Neural progenitor cell (in vitro differentiated cells): ENCODE measurements around the gene JMJD7. TPM values are rescaled to one million over a fixed set of nuclear protein-coding genes. Genes with fewer than 3 reads are reported as not detected.
A peak's percentile ranks its signal among the peaks of the same experiment; 100 is the strongest.

Experiments used
- DNase-seq: peaks from one replicate; pipeline ENCODE4 v3.0.0-alpha.2; 2016; ENCODE audit warnings: low spot score
- H2AFZ ChIP-seq: fragments of 200-600 bp; sonication (generic); replicated peaks from 2 replicates; pipeline ENCODE4 v1.6.1; 2016; ENCODE audit warnings: antibody characterized with exemption
- H3F3A ChIP-seq: fragments of 200-600 bp; sonication (generic); 2 replicates; pipeline ENCODE4 v1.6.1; 2016; ENCODE audit warnings: antibody characterized with exemption, low read depth
- H3K27ac ChIP-seq: fragments of 200-600 bp; sonication (generic); 2 replicates; pipeline ENCODE4 v1.5.1; 2016; ENCODE audit warnings: mild to moderate bottlenecking
- H3K27me3 ChIP-seq: fragments of 200-600 bp; sonication (generic); 2 replicates; pipeline ENCODE4 v1.6.1; 2016; ENCODE audit warnings: mild to moderate bottlenecking, moderate library complexity
- H3K36me3 ChIP-seq: fragments of 200-600 bp; sonication (generic); 2 replicates; pipeline ENCODE4 v1.5.1; 2016
- H3K4me1 ChIP-seq: fragments of 200-600 bp; sonication (generic); 2 replicates; pipeline ENCODE4 v1.6.1; 2016; ENCODE audit warnings: mixed run types
- H3K4me2 ChIP-seq: fragments of 200-600 bp; sonication (generic); 2 replicates; pipeline ENCODE4 v1.6.1; 2016
- H3K4me3 ChIP-seq: fragments of 200-600 bp; sonication (generic); 2 replicates; pipeline ENCODE4 v1.5.1; 2016
- H3K79me2 ChIP-seq: fragments of 200-600 bp; sonication (generic); 2 replicates; pipeline ENCODE4 v1.6.1; 2016; ENCODE audit warnings: low read depth
- H3K9ac ChIP-seq: fragments of 200-600 bp; sonication (generic); 2 replicates; pipeline ENCODE4 v1.6.1; 2016
- H3K9me3 ChIP-seq: fragments of 200-600 bp; sonication (generic); 2 replicates; pipeline ENCODE4 v1.5.1; 2016; ENCODE audit warnings: low read depth
- H4K20me1 ChIP-seq: fragments of 200-600 bp; sonication (generic); 2 replicates; pipeline ENCODE4 v1.6.1; 2016; ENCODE audit warnings: low read depth
- H3K27ac Mint-ChIP-seq: 3 replicates; pipeline ENCODE4 v1.8.0; 2021; ENCODE audit warnings: mixed read lengths
- H3K27me3 Mint-ChIP-seq: 2 replicates; pipeline ENCODE4 v1.8.0; 2022; ENCODE audit warnings: low read depth, mild to moderate bottlenecking, inconsistent platforms, moderate library complexity, mixed read lengths; ENCODE audit not compliant: insufficient read depth
- H3K36me3 Mint-ChIP-seq: 3 replicates; pipeline ENCODE4 v1.8.0; 2021; ENCODE audit warnings: mixed read lengths
- H3K4me1 Mint-ChIP-seq: 3 replicates; pipeline ENCODE4 v1.8.0; 2021; ENCODE audit warnings: mixed read lengths
- H3K4me3 Mint-ChIP-seq: 3 replicates; pipeline ENCODE4 v1.8.0; 2021; ENCODE audit warnings: mild to moderate bottlenecking, moderate library complexity, mixed read lengths
- H3K9me3 Mint-ChIP-seq: 3 replicates; pipeline ENCODE4 v1.8.0; 2020; ENCODE audit warnings: mixed read lengths
- EZH2 ChIP-seq: fragments of 200-600 bp; sonication (generic); IDR thresholded peaks from 2 replicates; pipeline ENCODE4 v1.6.1; 2017; ENCODE audit warnings: antibody characterized with exemption, mild to moderate bottlenecking, moderate library complexity
- EZH2phosphoT487 ChIP-seq: fragments of 200-600 bp; sonication (generic); IDR thresholded peaks from 2 replicates; pipeline ENCODE4 v1.6.1; 2017; ENCODE audit warnings: antibody characterized with exemption
- total RNA-seq: library from RNA; depleted of rRNA; stranded (reverse); fragments of >200 nt; gene quantifications from 2 replicates; pipeline ENCODE4 v1.2.3, GENCODE V29; 2015; ENCODE audit warnings: low replicate concordance
- TF ChIP-seq, protein P1 (sequence below): fragments of 200-600 bp; sonication (generic); IDR thresholded peaks from 2 replicates; pipeline ENCODE4 v1.5.1; 2017; ENCODE audit warnings: antibody characterized with exemption, mild to moderate bottlenecking

JMJD7 gene
- total RNA-seq, 1 donor from 2014 or later, result 13.4 TPM

DNA sequence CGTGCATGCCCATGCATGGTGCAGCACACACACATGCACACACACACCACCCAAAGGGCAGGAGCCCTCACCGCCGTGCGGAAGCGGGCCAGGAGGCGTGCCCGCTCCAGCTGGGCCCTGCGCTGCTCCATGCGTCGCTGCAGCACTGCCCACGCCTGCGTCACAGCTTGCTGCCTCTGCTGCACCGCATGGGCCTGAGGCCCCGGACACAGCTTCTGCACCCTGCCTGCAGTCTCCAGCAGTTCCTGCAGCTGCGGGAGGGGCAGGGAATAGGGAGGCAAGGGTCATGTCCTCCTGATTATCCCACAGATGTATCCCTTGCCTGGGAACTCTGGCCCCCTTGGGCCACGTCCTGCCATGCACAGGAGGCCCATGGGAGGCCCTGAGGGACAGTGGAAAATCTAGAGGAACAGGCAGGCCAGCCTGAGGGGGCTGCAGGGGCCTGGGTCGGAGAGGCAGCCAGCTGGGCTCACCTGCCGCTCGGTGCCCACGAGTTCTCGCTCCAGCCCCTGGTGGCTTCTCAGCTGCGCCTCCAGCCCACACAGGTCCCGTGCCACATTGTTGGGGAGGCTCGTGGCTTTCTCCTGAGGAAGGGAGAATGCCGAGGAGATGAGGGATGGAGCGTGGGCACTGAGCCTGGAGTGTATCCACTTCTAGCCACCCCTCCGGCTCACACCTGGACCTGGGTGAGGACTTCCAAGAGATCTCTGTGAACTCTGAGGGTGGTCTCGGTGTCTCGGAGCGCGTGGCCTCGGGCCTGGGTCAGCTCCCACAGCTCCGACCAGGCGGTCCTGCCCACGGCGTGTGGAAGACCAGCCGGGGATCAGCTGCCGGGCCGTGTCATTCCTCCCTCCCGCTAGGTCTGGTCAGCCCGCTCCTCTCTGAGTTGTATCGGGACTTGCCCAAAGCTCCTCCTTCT lies 42.1 kb downstream of the JMJD7 start:
- no peak overlapping the region for H3K4me3 ChIP-seq
- no peak overlapping the region for H2AFZ ChIP-seq
- H3K4me2 ChIP-seq, result no peak overlapping the region
- no peaks in the 10 kb centered on the region for H3K79me2 ChIP-seq
- Mint-ChIP-seq H3K4me3 (no peak overlapping the region), H3K27me3 (peaks cover 18% of the 10 kb centered on the region), H3K27ac (peak overlapping the region; percentile 88), H3K9me3 (no peaks in the 10 kb centered on the region), H3K4me1 (peaks cover 31% of the 10 kb centered on the region), H3K36me3 (no peaks in the 10 kb centered on the region)
- peaks cover 13% of the 10 kb centered on the region for H3K4me1 ChIP-seq
- no peaks in the 10 kb centered on the region for H3K36me3 ChIP-seq
- TF ChIP-seq, protein P1, sequence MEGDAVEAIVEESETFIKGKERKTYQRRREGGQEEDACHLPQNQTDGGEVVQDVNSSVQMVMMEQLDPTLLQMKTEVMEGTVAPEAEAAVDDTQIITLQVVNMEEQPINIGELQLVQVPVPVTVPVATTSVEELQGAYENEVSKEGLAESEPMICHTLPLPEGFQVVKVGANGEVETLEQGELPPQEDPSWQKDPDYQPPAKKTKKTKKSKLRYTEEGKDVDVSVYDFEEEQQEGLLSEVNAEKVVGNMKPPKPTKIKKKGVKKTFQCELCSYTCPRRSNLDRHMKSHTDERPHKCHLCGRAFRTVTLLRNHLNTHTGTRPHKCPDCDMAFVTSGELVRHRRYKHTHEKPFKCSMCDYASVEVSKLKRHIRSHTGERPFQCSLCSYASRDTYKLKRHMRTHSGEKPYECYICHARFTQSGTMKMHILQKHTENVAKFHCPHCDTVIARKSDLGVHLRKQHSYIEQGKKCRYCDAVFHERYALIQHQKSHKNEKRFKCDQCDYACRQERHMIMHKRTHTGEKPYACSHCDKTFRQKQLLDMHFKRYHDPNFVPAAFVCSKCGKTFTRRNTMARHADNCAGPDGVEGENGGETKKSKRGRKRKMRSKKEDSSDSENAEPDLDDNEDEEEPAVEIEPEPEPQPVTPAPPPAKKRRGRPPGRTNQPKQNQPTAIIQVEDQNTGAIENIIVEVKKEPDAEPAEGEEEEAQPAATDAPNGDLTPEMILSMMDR, result no peak
- TF ChIP-seq EZH2phosphoT487, result no peak
- no peak for TF ChIP-seq EZH2
- no peak for DNase-seq
- H4K20me1 ChIP-seq, result no peaks in the 10 kb centered on the region
- H3K9me3 ChIP-seq, result no peaks in the 10 kb centered on the region
- no peaks in the 10 kb centered on the region for H3F3A ChIP-seq
- H3K27ac ChIP-seq, result no peak overlapping the region
- H3K9ac ChIP-seq, result no peak overlapping the region
- H3K27me3 ChIP-seq, result no peaks in the 10 kb centered on the region

DNA sequence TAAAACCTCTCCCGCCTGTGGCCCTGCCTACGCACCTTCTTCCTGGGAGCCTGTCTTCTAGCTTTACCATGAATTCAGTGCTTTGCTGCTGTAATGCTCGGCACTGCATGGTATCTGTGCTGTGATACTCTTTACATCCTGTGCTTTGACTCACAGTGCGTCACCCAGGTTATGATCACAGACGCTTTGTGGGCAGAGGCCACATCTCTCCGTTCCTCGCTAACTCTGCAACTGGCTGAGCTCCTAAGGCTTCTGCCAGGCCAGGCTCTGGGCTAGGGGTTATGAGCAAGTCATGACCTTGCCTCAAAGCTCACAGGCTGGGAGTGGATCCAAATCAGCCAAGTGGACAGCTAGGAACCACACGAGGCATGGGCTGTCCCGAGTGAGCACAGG lies 42.8 kb downstream of the JMJD7 start:
- no peak overlapping the region for H3K4me3 ChIP-seq
- H3K4me3 Mint-ChIP-seq, result no peak overlapping the region
- H3K36me3 Mint-ChIP-seq, result no peaks in the 10 kb centered on the region
- H3K36me3 ChIP-seq, result no peaks in the 10 kb centered on the region
- no peak overlapping the region for H3K4me2 ChIP-seq
- no peak overlapping the region for H3K9ac ChIP-seq
- peaks cover 17% of the 10 kb centered on the region for H3K27me3 Mint-ChIP-seq
- H3K27ac ChIP-seq, result no peak overlapping the region
- no peaks in the 10 kb centered on the region for H4K20me1 ChIP-seq
- no peaks in the 10 kb centered on the region for H3K9me3 ChIP-seq
- H3K9me3 Mint-ChIP-seq, result no peaks in the 10 kb centered on the region
- TF ChIP-seq, protein P1, result no peak
- TF ChIP-seq EZH2phosphoT487 (no peak), EZH2 (no peak)
- H3F3A ChIP-seq, result no peaks in the 10 kb centered on the region
- H3K27ac Mint-ChIP-seq, result peak overlapping the region; percentile 88
- no peaks in the 10 kb centered on the region for H3K27me3 ChIP-seq
- H3K4me1 ChIP-seq, result peaks cover 13% of the 10 kb centered on the region
- no peak overlapping the region for H2AFZ ChIP-seq
- H3K79me2 ChIP-seq, result no peaks in the 10 kb centered on the region
- H3K4me1 Mint-ChIP-seq, result peaks cover 24% of the 10 kb centered on the region
- DNase-seq, result no peak

DNA sequence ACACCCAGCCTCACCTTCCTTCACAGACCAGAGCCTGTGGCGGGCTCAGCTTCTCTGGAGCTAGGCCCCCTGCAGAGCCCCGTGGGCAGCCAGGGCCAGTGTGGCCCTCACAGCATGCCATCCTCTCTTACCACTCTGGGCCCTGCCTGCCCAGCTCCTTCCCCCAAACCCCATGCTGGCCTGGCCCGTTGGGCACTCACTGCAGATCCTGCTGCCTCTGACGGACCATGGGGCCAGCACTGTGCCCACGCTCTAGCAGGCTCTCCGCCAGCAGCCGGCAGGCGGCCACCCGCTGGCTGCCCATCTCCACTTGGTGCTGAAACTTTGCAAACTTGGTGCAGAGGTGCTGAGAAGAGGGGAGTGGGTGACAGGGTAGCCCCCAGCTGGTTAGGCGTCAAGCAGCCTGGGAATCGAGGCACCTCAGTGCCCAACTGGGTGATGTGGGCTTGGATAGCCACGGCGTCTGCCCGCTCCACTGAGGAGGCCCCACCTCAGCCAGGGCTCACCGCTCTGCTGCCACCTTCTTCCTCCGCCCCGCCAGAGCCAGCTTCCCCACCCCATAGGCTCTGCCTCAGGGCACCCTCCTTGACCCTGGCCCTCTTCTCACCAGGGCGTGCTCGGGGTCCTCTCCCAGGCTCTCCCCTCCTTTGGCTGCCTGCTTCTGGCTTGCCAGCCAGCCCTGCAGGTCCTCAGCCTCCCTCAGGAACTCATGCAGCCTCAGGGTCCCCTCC lies 43.4 kb downstream of the JMJD7 start:
- H4K20me1 ChIP-seq, result no peaks in the 10 kb centered on the region
- Mint-ChIP-seq H3K4me3 (no peak overlapping the region), H3K9me3 (no peaks in the 10 kb centered on the region), H3K36me3 (no peaks in the 10 kb centered on the region), H3K27ac (no peak overlapping the region), H3K27me3 (peaks cover 17% of the 10 kb centered on the region), H3K4me1 (peaks cover 20% of the 10 kb centered on the region)
- H3K4me2 ChIP-seq, result no peak overlapping the region
- TF ChIP-seq EZH2, result no peak
- TF ChIP-seq EZH2phosphoT487, result no peak
- TF ChIP-seq, protein P1, result no peak
- peaks cover 7% of the 10 kb centered on the region for H3K4me1 ChIP-seq
- no peak overlapping the region for H2AFZ ChIP-seq
- no peaks in the 10 kb centered on the region for H3F3A ChIP-seq
- no peak overlapping the region for H3K4me3 ChIP-seq
- no peak for DNase-seq
- H3K9ac ChIP-seq, result no peak overlapping the region
- H3K9me3 ChIP-seq, result no peaks in the 10 kb centered on the region
- H3K79me2 ChIP-seq, result no peaks in the 10 kb centered on the region
- no peak overlapping the region for H3K27ac ChIP-seq
- no peaks in the 10 kb centered on the region for H3K27me3 ChIP-seq
- H3K36me3 ChIP-seq, result no peaks in the 10 kb centered on the region
